ENCODE measurements around the gene NPHS1. TPM values are rescaled to one million over a fixed set of nuclear protein-coding genes. Genes with fewer than 3 reads are reported as not detected.

The NPHS1 gene
- total RNA-seq, 1 experiment from 2014 or later, result not detected

DNA sequence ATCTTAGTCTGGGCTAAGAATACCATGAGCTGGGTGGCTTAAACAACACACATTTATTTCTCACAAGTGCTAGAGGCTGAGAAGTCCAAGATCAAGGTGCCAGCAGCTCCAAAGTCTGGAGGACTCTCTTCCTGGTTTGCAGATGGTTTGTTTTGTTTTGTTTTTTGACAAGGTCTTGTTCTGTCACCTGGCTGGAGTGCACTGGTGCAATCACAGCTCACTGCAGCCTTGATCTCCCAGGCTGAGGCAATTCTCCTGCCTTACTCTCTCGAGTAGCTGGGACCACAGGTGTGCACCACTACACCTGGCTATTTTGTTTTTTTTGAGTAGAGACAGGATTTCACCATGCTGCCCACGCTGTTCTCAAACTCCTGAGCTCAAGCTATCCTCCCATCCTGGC, 31.6 kb upstream of the NPHS1 start:
- TF ChIP-seq, protein P1, sequence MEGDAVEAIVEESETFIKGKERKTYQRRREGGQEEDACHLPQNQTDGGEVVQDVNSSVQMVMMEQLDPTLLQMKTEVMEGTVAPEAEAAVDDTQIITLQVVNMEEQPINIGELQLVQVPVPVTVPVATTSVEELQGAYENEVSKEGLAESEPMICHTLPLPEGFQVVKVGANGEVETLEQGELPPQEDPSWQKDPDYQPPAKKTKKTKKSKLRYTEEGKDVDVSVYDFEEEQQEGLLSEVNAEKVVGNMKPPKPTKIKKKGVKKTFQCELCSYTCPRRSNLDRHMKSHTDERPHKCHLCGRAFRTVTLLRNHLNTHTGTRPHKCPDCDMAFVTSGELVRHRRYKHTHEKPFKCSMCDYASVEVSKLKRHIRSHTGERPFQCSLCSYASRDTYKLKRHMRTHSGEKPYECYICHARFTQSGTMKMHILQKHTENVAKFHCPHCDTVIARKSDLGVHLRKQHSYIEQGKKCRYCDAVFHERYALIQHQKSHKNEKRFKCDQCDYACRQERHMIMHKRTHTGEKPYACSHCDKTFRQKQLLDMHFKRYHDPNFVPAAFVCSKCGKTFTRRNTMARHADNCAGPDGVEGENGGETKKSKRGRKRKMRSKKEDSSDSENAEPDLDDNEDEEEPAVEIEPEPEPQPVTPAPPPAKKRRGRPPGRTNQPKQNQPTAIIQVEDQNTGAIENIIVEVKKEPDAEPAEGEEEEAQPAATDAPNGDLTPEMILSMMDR (conservative IDR thresholded peaks at IDR 0.05; ENCODE audit: low read depth, low read length), result no peak
- no peak for TF ChIP-seq EZH2 (IDR thresholded peaks at IDR 0.05; ENCODE audit: borderline replicate concordance, low read depth, low read length, poor library complexity, severe bottlenecking)
- H3K27ac ChIP-seq (ENCODE audit: low read depth, low read length, poor library complexity, severe bottlenecking), result no peak overlapping the region
- POLR2A ChIA-PET (ENCODE audit: low non-redundant PET), result no interaction called here
- intact Hi-C loops (cut with micrococcal nuclease; ENCODE audit: unreplicated experiment), result no loop called here
- CTCF ChIA-PET, result no interaction called here
- H3K27me3 ChIP-seq (replicated peaks; ENCODE audit: insufficient read depth, low read depth, low read length, poor library complexity), result no peaks in the 10 kb centered on the region
- no peaks in the 10 kb centered on the region for H3K9me3 ChIP-seq (ENCODE audit: low read depth, low read length, poor library complexity, severe bottlenecking)
- no TSS peak for BruUV-seq (replicated peaks)
- H3K4me1 ChIP-seq (ENCODE audit: insufficient read depth, low read length, poor library complexity, severe bottlenecking), result no peaks in the 10 kb centered on the region
- H3K36me3 ChIP-seq (ENCODE audit: insufficient read depth, low read length, poor library complexity, severe bottlenecking), result peaks cover 7% of the 10 kb centered on the region
- no peak overlapping the region for H3K4me3 ChIP-seq (ENCODE audit: low read depth, low read length, poor library complexity, severe bottlenecking)
- DNase-seq (ENCODE audit: low spot score), result no peak

DNA sequence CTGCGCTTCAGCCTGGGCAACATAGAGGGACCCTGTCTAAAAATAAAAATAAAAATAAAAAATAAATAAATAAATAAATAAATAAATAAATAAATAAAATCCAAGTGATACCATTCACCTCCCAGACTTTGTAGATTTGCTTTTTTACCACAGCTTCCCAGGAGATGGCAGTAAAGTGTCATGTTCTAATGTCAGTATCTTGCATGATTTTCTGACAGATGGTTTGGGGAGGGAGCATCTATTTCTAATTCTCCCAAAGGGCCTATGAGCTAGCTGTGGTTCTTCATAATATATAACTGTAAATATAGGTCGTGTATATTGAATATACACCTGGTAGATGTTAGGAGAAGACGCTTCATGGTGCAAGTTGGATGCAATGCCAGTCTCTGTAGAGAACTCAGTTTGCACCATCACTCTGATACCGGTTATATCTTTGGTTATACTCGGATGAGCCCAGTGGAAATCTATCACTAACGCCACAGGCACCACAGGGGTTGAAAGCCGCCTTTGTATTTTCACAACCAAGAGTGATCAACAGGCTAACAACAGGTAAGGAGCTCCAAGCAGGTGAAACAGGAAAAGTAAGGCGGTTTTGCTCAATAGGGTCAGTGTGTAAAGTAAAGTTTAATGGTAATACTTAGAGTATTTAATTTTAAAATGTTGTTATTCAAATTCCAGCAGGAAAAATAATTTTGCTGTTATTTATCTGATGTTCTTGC, 30.0 kb upstream of the NPHS1 start:
- Histone ChIP-seq H3K4me1 (ENCODE audit: insufficient read depth, low read length, poor library complexity, severe bottlenecking) (no peaks in the 10 kb centered on the region), H3K27me3 (replicated peaks; ENCODE audit: insufficient read depth, low read depth, low read length, poor library complexity) (no peaks in the 10 kb centered on the region), H3K9me3 (ENCODE audit: low read depth, low read length, poor library complexity, severe bottlenecking) (no peaks in the 10 kb centered on the region), H3K27ac (ENCODE audit: low read depth, low read length, poor library complexity, severe bottlenecking) (no peak overlapping the region), H3K36me3 (ENCODE audit: insufficient read depth, low read length, poor library complexity, severe bottlenecking) (no peaks in the 10 kb centered on the region), H3K4me3 (ENCODE audit: low read depth, low read length, poor library complexity, severe bottlenecking) (no peak overlapping the region)
- ChIA-PET CTCF (interaction anchor here (0.6 to 0.7 kb wide), 2 partner anchors 55 to 287 kb away, joined by 4 read pairs; no protein-coding TSS in a partner anchor), POLR2A (ENCODE audit: low non-redundant PET) (no interaction called here)
- intact Hi-C loops (cut with micrococcal nuclease; ENCODE audit: unreplicated experiment), result loop anchor here (1.0 kb wide), 1 partner anchor 49 kb away; no protein-coding TSS in a partner anchor
- TF ChIP-seq, protein P1 (conservative IDR thresholded peaks at IDR 0.05; ENCODE audit: low read depth, low read length), result peak; percentile 57
- TF ChIP-seq EZH2 (IDR thresholded peaks at IDR 0.05; ENCODE audit: borderline replicate concordance, low read depth, low read length, poor library complexity, severe bottlenecking), result no peak
- peak; percentile 82 for DNase-seq (ENCODE audit: low spot score)
- no TSS peak for BruUV-seq (replicated peaks)

DNA sequence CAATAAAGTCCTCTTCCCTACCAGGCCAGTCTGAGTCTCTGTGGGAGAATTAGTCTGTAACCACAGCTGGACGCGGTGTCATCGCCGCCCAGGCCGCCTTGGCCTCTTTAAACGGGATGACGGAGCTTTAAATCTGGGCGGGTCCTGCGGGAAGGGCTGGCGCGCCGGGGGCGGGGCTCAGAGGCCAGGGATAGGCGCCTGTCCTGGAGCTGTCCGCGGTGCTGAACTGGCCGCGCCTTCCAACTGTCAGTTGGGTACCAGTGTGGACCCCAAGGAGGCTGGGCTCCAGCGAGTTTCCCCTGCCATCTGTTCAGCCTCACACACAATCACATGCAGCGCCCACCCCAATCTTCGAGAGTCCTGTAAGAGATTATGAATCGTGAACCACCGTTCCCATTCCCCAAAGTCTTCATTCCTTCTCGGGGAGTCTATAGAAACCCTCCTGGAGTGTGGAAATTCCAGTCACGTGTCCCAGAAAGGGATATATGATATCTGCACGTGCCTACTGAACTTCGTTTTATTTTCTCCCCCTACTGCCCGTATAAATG, 27.5 kb upstream of the NPHS1 start:
- DNase-seq (ENCODE audit: low spot score), result peak; percentile 92
- H3K4me1 ChIP-seq (ENCODE audit: insufficient read depth, low read length, poor library complexity, severe bottlenecking), result no peaks in the 10 kb centered on the region
- ChIA-PET CTCF (interaction anchor here (0.6 to 1.5 kb wide), 3 partner anchors 25 to 51 kb away, joined by 4 to 8 read pairs (median 7); no protein-coding TSS in a partner anchor), POLR2A (ENCODE audit: low non-redundant PET) (no interaction called here)
- no peaks in the 10 kb centered on the region for H3K9me3 ChIP-seq (ENCODE audit: low read depth, low read length, poor library complexity, severe bottlenecking)
- TF ChIP-seq EZH2 (IDR thresholded peaks at IDR 0.05; ENCODE audit: borderline replicate concordance, low read depth, low read length, poor library complexity, severe bottlenecking), result no peak
- TF ChIP-seq, protein P1 (conservative IDR thresholded peaks at IDR 0.05; ENCODE audit: low read depth, low read length), result no peak
- no peak overlapping the region for H3K27ac ChIP-seq (ENCODE audit: low read depth, low read length, poor library complexity, severe bottlenecking)
- H3K27me3 ChIP-seq (replicated peaks; ENCODE audit: insufficient read depth, low read depth, low read length, poor library complexity), result no peaks in the 10 kb centered on the region
- intact Hi-C loops (cut with micrococcal nuclease; ENCODE audit: unreplicated experiment), result no loop called here
- H3K36me3 ChIP-seq (ENCODE audit: insufficient read depth, low read length, poor library complexity, severe bottlenecking), result no peaks in the 10 kb centered on the region
- H3K4me3 ChIP-seq (ENCODE audit: low read depth, low read length, poor library complexity, severe bottlenecking), result no peak overlapping the region
- no TSS peak for BruUV-seq (replicated peaks)
